Measurements from ENCODE around the gene KRT26.

DNA sequence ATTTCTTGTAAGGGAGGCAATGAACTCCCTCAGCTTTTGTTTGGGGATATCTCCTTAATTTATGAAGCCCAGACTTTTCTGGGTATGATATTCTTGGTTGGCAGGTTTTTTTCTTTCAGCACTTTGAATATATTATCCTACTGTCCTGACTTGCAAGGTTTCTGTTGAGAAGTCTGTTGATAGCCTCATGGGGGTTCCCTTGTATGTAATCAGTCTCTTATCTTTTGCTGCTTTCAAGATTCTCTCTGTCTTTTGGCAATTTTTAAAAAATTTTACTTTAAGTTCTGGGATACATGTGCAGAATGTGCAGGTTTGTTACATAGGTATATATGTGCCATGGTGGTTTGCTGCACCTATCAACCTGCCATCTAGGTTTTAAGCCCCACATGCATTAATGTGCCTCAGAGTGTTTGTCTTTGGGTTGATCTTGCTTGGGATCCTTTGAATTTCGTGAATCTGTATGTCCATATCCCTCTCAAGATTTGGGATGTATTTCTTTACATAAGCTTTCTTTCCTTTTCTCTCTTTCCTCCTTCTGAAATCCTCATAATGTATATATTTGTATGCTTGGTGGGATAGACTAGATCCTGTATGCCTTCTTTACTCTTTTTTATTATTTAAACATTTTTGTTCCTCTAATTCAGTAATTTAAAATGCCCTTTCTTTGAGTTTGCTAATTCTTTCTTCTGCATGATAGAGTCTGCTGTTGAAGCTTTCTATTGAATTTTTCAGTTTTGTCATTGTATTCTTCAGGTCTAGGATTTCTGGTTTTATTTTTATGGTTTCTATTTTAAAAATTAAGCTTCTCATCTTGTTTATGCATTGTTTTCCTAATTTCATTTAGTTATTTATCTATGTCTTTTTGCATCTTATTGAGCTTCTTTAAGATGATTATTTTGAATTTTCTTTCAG lies 11.6 kb downstream of the KRT26 start:
- TF ChIP-seq, protein P1, sequence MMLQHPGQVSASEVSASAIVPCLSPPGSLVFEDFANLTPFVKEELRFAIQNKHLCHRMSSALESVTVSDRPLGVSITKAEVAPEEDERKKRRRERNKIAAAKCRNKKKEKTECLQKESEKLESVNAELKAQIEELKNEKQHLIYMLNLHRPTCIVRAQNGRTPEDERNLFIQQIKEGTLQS (CRISPR knock-in tag; conservative IDR thresholded peaks at IDR 0.05): no peak
- TF ChIP-seq, protein P2, sequence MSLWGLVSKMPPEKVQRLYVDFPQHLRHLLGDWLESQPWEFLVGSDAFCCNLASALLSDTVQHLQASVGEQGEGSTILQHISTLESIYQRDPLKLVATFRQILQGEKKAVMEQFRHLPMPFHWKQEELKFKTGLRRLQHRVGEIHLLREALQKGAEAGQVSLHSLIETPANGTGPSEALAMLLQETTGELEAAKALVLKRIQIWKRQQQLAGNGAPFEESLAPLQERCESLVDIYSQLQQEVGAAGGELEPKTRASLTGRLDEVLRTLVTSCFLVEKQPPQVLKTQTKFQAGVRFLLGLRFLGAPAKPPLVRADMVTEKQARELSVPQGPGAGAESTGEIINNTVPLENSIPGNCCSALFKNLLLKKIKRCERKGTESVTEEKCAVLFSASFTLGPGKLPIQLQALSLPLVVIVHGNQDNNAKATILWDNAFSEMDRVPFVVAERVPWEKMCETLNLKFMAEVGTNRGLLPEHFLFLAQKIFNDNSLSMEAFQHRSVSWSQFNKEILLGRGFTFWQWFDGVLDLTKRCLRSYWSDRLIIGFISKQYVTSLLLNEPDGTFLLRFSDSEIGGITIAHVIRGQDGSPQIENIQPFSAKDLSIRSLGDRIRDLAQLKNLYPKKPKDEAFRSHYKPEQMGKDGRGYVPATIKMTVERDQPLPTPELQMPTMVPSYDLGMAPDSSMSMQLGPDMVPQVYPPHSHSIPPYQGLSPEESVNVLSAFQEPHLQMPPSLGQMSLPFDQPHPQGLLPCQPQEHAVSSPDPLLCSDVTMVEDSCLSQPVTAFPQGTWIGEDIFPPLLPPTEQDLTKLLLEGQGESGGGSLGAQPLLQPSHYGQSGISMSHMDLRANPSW (CRISPR knock-in tag; conservative IDR thresholded peaks at IDR 0.05; ENCODE audit: low read depth): no peak
- no peak for TF ChIP-seq JUN (CRISPR knock-in tag; IDR thresholded peaks at IDR 0.05)
- TF ChIP-seq, protein P3, sequence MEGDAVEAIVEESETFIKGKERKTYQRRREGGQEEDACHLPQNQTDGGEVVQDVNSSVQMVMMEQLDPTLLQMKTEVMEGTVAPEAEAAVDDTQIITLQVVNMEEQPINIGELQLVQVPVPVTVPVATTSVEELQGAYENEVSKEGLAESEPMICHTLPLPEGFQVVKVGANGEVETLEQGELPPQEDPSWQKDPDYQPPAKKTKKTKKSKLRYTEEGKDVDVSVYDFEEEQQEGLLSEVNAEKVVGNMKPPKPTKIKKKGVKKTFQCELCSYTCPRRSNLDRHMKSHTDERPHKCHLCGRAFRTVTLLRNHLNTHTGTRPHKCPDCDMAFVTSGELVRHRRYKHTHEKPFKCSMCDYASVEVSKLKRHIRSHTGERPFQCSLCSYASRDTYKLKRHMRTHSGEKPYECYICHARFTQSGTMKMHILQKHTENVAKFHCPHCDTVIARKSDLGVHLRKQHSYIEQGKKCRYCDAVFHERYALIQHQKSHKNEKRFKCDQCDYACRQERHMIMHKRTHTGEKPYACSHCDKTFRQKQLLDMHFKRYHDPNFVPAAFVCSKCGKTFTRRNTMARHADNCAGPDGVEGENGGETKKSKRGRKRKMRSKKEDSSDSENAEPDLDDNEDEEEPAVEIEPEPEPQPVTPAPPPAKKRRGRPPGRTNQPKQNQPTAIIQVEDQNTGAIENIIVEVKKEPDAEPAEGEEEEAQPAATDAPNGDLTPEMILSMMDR (IDR thresholded peaks at IDR 0.05): no peak
- TF ChIP-seq, protein P4, sequence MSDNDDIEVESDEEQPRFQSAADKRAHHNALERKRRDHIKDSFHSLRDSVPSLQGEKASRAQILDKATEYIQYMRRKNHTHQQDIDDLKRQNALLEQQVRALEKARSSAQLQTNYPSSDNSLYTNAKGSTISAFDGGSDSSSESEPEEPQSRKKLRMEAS (CRISPR knock-in tag; IDR thresholded peaks at IDR 0.05): no peak
- TF ChIP-seq ESRRA (CRISPR knock-in tag; IDR thresholded peaks at IDR 0.05; ENCODE audit: borderline replicate concordance): no peak
- no peak for TF ChIP-seq ZBTB21 (CRISPR knock-in tag; IDR thresholded peaks at IDR 0.05; ENCODE audit: borderline replicate concordance)
- no peak for TF ChIP-seq SMAD3 (CRISPR knock-in tag; IDR thresholded peaks at IDR 0.05; ENCODE audit: borderline replicate concordance)
- no peak for TF ChIP-seq CREB1 (CRISPR knock-in tag; IDR thresholded peaks at IDR 0.05)
- TF ChIP-seq ZNF396 (CRISPR knock-in tag; IDR thresholded peaks at IDR 0.05; ENCODE audit: borderline replicate concordance): no peak
- TF ChIP-seq, protein P5, sequence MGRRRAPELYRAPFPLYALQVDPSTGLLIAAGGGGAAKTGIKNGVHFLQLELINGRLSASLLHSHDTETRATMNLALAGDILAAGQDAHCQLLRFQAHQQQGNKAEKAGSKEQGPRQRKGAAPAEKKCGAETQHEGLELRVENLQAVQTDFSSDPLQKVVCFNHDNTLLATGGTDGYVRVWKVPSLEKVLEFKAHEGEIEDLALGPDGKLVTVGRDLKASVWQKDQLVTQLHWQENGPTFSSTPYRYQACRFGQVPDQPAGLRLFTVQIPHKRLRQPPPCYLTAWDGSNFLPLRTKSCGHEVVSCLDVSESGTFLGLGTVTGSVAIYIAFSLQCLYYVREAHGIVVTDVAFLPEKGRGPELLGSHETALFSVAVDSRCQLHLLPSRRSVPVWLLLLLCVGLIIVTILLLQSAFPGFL (CRISPR knock-in tag; IDR thresholded peaks at IDR 0.05; ENCODE audit: borderline replicate concordance): no peak
- TF ChIP-seq, protein P6, sequence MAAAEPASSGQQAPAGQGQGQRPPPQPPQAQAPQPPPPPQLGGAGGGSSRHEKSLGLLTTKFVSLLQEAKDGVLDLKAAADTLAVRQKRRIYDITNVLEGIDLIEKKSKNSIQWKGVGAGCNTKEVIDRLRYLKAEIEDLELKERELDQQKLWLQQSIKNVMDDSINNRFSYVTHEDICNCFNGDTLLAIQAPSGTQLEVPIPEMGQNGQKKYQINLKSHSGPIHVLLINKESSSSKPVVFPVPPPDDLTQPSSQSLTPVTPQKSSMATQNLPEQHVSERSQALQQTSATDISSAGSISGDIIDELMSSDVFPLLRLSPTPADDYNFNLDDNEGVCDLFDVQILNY (CRISPR knock-in tag; IDR thresholded peaks at IDR 0.05): no peak
- TF ChIP-seq, protein P7, sequence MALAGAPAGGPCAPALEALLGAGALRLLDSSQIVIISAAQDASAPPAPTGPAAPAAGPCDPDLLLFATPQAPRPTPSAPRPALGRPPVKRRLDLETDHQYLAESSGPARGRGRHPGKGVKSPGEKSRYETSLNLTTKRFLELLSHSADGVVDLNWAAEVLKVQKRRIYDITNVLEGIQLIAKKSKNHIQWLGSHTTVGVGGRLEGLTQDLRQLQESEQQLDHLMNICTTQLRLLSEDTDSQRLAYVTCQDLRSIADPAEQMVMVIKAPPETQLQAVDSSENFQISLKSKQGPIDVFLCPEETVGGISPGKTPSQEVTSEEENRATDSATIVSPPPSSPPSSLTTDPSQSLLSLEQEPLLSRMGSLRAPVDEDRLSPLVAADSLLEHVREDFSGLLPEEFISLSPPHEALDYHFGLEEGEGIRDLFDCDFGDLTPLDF (CRISPR knock-in tag; IDR thresholded peaks at IDR 0.05): no peak
